ENCODE results near the gene TBC1D22B. TPM values are rescaled to one million over a fixed set of nuclear protein-coding genes. Genes with fewer than 3 reads are reported as not detected.
A peak's percentile ranks its signal among the peaks of the same experiment; 100 is the strongest.

TBC1D22B gene
- total and polyA plus RNA-seq, 9 of the 15 experiments (the other 6 are each of a cell fraction or from before 2014, with no cell fraction given) = 4.8 to 24.2 (median 13.5) TPM

DNA sequence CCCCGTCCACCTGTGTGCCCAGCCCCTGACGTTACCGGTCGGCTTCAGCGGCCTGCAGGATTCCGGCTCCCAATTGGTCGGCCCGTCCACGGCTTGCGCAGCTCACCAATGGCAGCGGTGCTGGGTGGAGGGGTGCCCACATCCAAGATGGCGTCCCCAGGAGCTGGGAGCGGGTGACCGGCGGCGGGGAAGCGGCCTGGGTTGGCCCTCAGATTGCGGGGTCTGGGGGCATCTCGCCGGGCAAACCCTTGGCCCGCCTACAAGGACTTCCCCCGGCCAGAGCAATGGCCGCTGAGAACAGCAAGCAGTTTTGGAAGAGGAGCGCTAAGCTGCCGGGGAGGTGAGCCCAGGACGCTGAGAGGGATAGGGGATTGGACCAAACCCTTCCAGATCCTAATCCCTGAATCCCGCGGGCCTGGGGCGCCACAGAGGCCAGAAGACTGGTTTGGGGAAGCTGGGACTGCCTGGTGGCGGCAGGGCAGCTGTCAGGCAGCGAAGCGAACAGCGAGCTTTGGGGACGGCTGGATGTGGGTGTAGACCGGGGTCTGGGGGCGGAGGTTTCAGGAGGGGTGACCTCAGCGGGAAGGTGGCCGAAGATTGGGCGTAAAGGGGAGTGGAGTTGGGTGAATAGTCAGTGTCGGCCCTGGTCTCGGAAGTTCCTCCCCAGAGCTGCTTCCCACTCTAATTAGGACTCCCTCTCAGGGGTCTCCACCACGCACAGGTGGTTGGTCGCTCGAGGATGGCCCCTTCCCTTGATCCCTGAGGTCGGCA, at the start of gene TBC1D22B, which contains the start of gene TMEM217 (continued):
- TF ChIP-seq, protein P1, sequence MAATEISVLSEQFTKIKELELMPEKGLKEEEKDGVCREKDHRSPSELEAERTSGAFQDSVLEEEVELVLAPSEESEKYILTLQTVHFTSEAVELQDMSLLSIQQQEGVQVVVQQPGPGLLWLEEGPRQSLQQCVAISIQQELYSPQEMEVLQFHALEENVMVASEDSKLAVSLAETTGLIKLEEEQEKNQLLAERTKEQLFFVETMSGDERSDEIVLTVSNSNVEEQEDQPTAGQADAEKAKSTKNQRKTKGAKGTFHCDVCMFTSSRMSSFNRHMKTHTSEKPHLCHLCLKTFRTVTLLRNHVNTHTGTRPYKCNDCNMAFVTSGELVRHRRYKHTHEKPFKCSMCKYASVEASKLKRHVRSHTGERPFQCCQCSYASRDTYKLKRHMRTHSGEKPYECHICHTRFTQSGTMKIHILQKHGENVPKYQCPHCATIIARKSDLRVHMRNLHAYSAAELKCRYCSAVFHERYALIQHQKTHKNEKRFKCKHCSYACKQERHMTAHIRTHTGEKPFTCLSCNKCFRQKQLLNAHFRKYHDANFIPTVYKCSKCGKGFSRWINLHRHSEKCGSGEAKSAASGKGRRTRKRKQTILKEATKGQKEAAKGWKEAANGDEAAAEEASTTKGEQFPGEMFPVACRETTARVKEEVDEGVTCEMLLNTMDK (IDR thresholded peaks at IDR 0.05; ENCODE audit: borderline replicate concordance, insufficient read depth, low read depth, low read length, poor library complexity, severe bottlenecking) = no peak
- TF ChIP-seq FOXJ2 (tag; IDR thresholded peaks at IDR 0.05) (no peak), BACH1 (tag; IDR thresholded peaks at IDR 0.05) (no peak), SETDB1 (IDR thresholded peaks at IDR 0.05; ENCODE audit: low read length) (no peak), PCBP1 (IDR thresholded peaks at IDR 0.05; ENCODE audit: low read depth, low read length, poor library complexity, severe bottlenecking) (no peak), ZNF445 (CRISPR knock-in tag; IDR thresholded peaks at IDR 0.05; ENCODE audit: low read depth) (no peak), ZNF217 (CRISPR knock-in tag; IDR thresholded peaks at IDR 0.05) (no peak), KDM2B (CRISPR knock-in tag; IDR thresholded peaks at IDR 0.05) (0 out of 2 replicates have a peak, but pooled peaks have one; percentile 13), PPARD (CRISPR knock-in tag; IDR thresholded peaks at IDR 0.05) (no peak), GTF2F1 (IDR thresholded peaks at IDR 0.05; ENCODE audit: low read depth, low read length) (no peak), IFI16 (CRISPR knock-in tag; IDR thresholded peaks at IDR 0.05) (no peak), CHD1 (IDR thresholded peaks at IDR 0.05; ENCODE audit: low read length) (peak; percentile 68), SNIP1 (IDR thresholded peaks at IDR 0.05; ENCODE audit: low read depth) (no peak; the same call in 1 of the 2 replicates), SRSF9 (IDR thresholded peaks at IDR 0.05; ENCODE audit: borderline replicate concordance, low read depth, low read length) (no peak), PRPF4 (IDR thresholded peaks at IDR 0.05; ENCODE audit: insufficient read depth, low read depth, low read length, poor library complexity, severe bottlenecking) (no peak)
- TF ChIP-seq, protein P2, sequence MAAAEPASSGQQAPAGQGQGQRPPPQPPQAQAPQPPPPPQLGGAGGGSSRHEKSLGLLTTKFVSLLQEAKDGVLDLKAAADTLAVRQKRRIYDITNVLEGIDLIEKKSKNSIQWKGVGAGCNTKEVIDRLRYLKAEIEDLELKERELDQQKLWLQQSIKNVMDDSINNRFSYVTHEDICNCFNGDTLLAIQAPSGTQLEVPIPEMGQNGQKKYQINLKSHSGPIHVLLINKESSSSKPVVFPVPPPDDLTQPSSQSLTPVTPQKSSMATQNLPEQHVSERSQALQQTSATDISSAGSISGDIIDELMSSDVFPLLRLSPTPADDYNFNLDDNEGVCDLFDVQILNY (CRISPR knock-in tag; IDR thresholded peaks at IDR 0.05) = peak; percentile 79; the same call in 1 of the 2 replicates
- TF ChIP-seq, protein P3, sequence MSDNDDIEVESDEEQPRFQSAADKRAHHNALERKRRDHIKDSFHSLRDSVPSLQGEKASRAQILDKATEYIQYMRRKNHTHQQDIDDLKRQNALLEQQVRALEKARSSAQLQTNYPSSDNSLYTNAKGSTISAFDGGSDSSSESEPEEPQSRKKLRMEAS (CRISPR knock-in tag; IDR thresholded peaks at IDR 0.05) = peak; percentile 59; the same call in 1 of the 2 replicates
- TF ChIP-seq, protein P4, sequence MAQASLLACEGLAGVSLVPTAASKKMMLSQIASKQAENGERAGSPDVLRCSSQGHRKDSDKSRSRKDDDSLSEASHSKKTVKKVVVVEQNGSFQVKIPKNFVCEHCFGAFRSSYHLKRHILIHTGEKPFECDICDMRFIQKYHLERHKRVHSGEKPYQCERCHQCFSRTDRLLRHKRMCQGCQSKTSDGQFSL (CRISPR knock-in tag; IDR thresholded peaks at IDR 0.05) = peak; percentile 81
- TF ChIP-seq, protein P4 (tag; IDR thresholded peaks at IDR 0.05) = no peak; a peak in 1 of 4 replicates
- TF ChIP-seq, protein P5, sequence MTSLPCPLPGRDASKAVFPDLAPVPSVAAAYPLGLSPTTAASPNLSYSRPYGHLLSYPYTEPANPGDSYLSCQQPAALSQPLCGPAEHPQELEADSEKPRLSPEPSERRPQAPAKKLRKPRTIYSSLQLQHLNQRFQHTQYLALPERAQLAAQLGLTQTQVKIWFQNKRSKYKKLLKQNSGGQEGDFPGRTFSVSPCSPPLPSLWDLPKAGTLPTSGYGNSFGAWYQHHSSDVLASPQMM (CRISPR knock-in tag; IDR thresholded peaks at IDR 0.05) = no peak
- TF ChIP-seq, protein P6, sequence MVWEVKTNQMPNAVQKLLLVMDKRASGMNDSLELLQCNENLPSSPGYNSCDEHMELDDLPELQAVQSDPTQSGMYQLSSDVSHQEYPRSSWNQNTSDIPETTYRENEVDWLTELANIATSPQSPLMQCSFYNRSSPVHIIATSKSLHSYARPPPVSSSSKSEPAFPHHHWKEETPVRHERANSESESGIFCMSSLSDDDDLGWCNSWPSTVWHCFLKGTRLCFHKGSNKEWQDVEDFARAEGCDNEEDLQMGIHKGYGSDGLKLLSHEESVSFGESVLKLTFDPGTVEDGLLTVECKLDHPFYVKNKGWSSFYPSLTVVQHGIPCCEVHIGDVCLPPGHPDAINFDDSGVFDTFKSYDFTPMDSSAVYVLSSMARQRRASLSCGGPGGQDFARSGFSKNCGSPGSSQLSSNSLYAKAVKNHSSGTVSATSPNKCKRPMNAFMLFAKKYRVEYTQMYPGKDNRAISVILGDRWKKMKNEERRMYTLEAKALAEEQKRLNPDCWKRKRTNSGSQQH (CRISPR knock-in tag; IDR thresholded peaks at IDR 0.05) = no peak; the same call in 1 of the 2 replicates
